Gastroesophageal sphincter (tissue), 4 donors: ENCODE results near the gene JAG2. TPM values are rescaled to one million over a fixed set of nuclear protein-coding genes. Genes with fewer than 3 reads are reported as not detected.

Experiments used
- ATAC-seq: fragments of 150-250 bp; one replicate; pipeline ENCODE4 v1.9.1; 2016; ENCODE audit warnings: mild to moderate bottlenecking, moderate library complexity
- H3K27ac ChIP-seq, 4 donors: fragments of 200-600 bp; sonication (generic) in 3 of 4; 1 replicate in 3 of 4; 2 replicates in 1 of 4; pipeline ENCODE4 v1.5.1; 2016 to 2019
- H3K27me3 ChIP-seq: fragments of 200-600 bp; sonication (generic); one replicate; pipeline ENCODE4 v1.5.1; 2019
- H3K36me3 ChIP-seq, 2 donors: fragments of 200-600 bp; sonication (generic); one replicate each; pipeline ENCODE4 v1.5.1; 2019; ENCODE audit warnings: control low read depth in 1 of 2
- H3K4me1 ChIP-seq, 3 donors: fragments of 200-600 bp; sonication (generic); 1 replicate in 2 of 3; 2 replicates in 1 of 3; pipeline ENCODE4 v1.5.1; 2016 to 2019; ENCODE audit warnings: control low read depth in 2 of 3
- H3K4me3 ChIP-seq, 2 donors: fragments of 200-600 bp; sonication (generic); one replicate each; pipeline ENCODE4 v1.5.1; 2019; ENCODE audit warnings: mild to moderate bottlenecking in 1 of 2, moderate library complexity in 1 of 2
- H3K9me3 ChIP-seq, 3 donors: fragments of 200-600 bp; sonication (generic); one replicate each; pipeline ENCODE4 v1.5.1; 2017 to 2019; ENCODE audit warnings: control low read depth in 2 of 3
- CTCF ChIP-seq, 4 experiments: fragments of 200-600 bp in 2 of 4; fragments of 450-650 bp in 2 of 4; sonication (generic) in 1 of 4; IDR thresholded peaks; one replicate each; pipeline ENCODE4 v1.5.1; 2017 to 2019; ENCODE audit warnings: antibody characterized with exemption in 4 of 4, mild to moderate bottlenecking in 2 of 4, moderate library complexity in 2 of 4
- EP300 ChIP-seq: sonication (generic); formaldehyde crosslinking; IDR thresholded peaks from one replicate; pipeline ENCODE4 v1.6.1; 2017; ENCODE audit warnings: antibody characterized with exemption, mild to moderate bottlenecking
- POLR2A ChIP-seq, 2 donors: fragments of 450-650 bp; IDR thresholded peaks; one replicate each; pipeline ENCODE4 v1.6.1; 2017; ENCODE audit warnings: antibody characterized with exemption in 2 of 2, mild to moderate bottlenecking in 2 of 2, moderate library complexity in 1 of 2
- POLR2AphosphoS5 ChIP-seq: sonication (generic); formaldehyde crosslinking; IDR thresholded peaks from one replicate; pipeline ENCODE4 v1.6.1; 2017; ENCODE audit warnings: antibody characterized with exemption
- WGBS, 2 donors: methylation state at CpG; one replicate each; pipeline ENCODE4 v1.1.5; 2018; ENCODE audit warnings: low coverage in 1 of 2; 5-methylcytosine and 5-hydroxymethylcytosine counted together
- small RNA-seq, 4 donors: library from RNA; depleted of rRNA; stranded (forward); fragments of <200 nt; gene quantifications; one replicate each; pipeline ENCODE3, GENCODE V24; 2016
- total RNA-seq, 4 donors: library from RNA; depleted of rRNA; stranded (reverse); fragments of >200 nt; gene quantifications; one replicate each; pipeline ENCODE4 v1.1.0, GENCODE V29; 2016

The JAG2 gene
- total RNA-seq, 4 donors from 2014 or later, result 3.7 to 18.8 (median 14.5) TPM

GRCh38 chr14:105091517-105092170 lies 76.9 kb downstream of the JAG2 start:
- no peaks in the 10 kb centered on the region for H3K27me3 ChIP-seq
- no peaks in the 10 kb centered on the region for H3K9me3 ChIP-seq
- ATAC-seq, result peak; percentile 38
- TF ChIP-seq POLR2A (IDR thresholded peaks at IDR 0.05), result no peak
- no peak for TF ChIP-seq EP300
- peak; percentile 73 for TF ChIP-seq POLR2AphosphoS5
- no peak for TF ChIP-seq CTCF (IDR thresholded peaks at IDR 0.05)
- no CpG with 5 or more reads among the region's 19 CpGs for WGBS, 2 donors
- H3K4me1 ChIP-seq, result peaks cover 0 to 79% (median 36%) of the 10 kb centered on the region in 3 donors
- no peaks in the 10 kb centered on the region for H3K36me3 ChIP-seq
- peak overlapping the region in 1 of 2 donors; percentile 87 for H3K4me3 ChIP-seq
- peak overlapping the region; percentile 45 to 95 (median 92) for H3K27ac ChIP-seq

- Histone ChIP-seq H3K36me3 (no peaks in the 10 kb centered on the region), H3K4me1 (peaks cover 0 to 85% (median 39%) of the 10 kb centered on the region in 3 donors), H3K27ac (peak overlapping the region in 3 of 4 donors; percentile 92 to 95 (median 93)), H3K9me3 (no peaks in the 10 kb centered on the region), H3K27me3 (no peaks in the 10 kb centered on the region), H3K4me3 (no peak overlapping the region)
- no CpG with 5 or more reads among the region's 9 CpGs for WGBS, 2 donors
- no peak for TF ChIP-seq POLR2A (IDR thresholded peaks at IDR 0.05)
- no peak for TF ChIP-seq POLR2AphosphoS5
- no peak for ATAC-seq
Measured at GRCh38 chr14:105091054-105091516, 77.5 kb downstream of the JAG2 start.

Small RNAs within 50 kb of the gene (small RNA-seq; reads per million reads assigned to genes)
- gene AL512356.2 (0 reads per million in 4 donors), gene MIR6765 (0 to 0.09 (median 0) reads per million in 4 donors)

Other genes starting within 250 kb of the JAG2 start
- under 1 TPM in 3 of 4 donors, not detected in 1; under 0.01 to 0.42 (median 0.31) TPM for gene PLD4, start 243.9 kb downstream of the JAG2 start, total RNA-seq
- 100 to 1,000 TPM; 105 to 529 (median 239) TPM for gene AHNAK2, start 190.4 kb downstream of the JAG2 start, total RNA-seq
- 1 to 10 TPM; 2.4 to 8.8 (median 5.8) TPM for gene CLBA1, start 183.0 kb downstream of the JAG2 start, total RNA-seq
- gene CDCA4, start 147.7 kb downstream of the JAG2 start, total RNA-seq, result 1 to 10 TPM; 5.8 to 7.8 (median 6.2) TPM
- gene GPR132, start 103.3 kb downstream of the JAG2 start, total RNA-seq, result 1 to 10 TPM; 1.0 to 3.2 (median 2.1) TPM
- 1 to 10 TPM; 3.4 to 8.4 (median 4.6) TPM for gene NUDT14, start 12.5 kb upstream of the JAG2 start, total RNA-seq
- 10 to 100 TPM; 50.9 to 80.7 (median 66.1) TPM for gene BTBD6, start 79.8 kb upstream of the JAG2 start, total RNA-seq
- gene BRF1, start 132.2 kb upstream of the JAG2 start, total RNA-seq, result 10 to 100 TPM; 25.2 to 35.6 (median 30.9) TPM
- 10 to 100 TPM; 61.5 to 91.1 (median 74.7) TPM for gene PACS2, start 146.0 kb upstream of the JAG2 start, total RNA-seq
- gene TEX22, start 229.8 kb upstream of the JAG2 start, total RNA-seq, result under 1 TPM in 1 of 4 donors, not detected in 3; 0.42 TPM